GM12878 (cell line): Measurements from ENCODE around the gene TRAF7. TPM values are rescaled to one million over a fixed set of nuclear protein-coding genes. Genes with fewer than 3 reads are reported as not detected.

Experiments
- BCLAF1 ChIP-seq: fragments of 450-650 bp; IDR thresholded peaks from 2 replicates; pipeline ENCODE4 v1.6.1; 2017; ENCODE audit warnings: antibody characterized with exemption, mild to moderate bottlenecking, moderate library complexity
- CBX3 ChIP-seq: fragments of 200-600 bp; sonication (generic); IDR thresholded peaks from 2 replicates; pipeline ENCODE4 v1.6.1; 2016; ENCODE audit warnings: low read depth, borderline replicate concordance
- CEBPZ ChIP-seq: fragments of 150-350 bp; IDR thresholded peaks from 2 replicates; pipeline ENCODE4 v1.6.1; 2016; ENCODE audit warnings: low read depth, low read length
- EGR1 ChIP-seq, 2 experiments: IDR thresholded peaks; 1 replicate in 1 of 2; 2 replicates in 1 of 2; pipeline ENCODE4 v1.6.1; 2011 to 2012; ENCODE audit warnings: low read depth in 2 of 2, low read length in 2 of 2, borderline replicate concordance in 1 of 2, mild to moderate bottlenecking in 1 of 2, moderate library complexity in 1 of 2
- HDGF ChIP-seq: fragments of 450-650 bp; IDR thresholded peaks from 2 replicates; pipeline ENCODE4 v1.6.1; 2016; ENCODE audit warnings: antibody characterized with exemption
- HSF1 ChIP-seq: fragments of 150-350 bp; IDR thresholded peaks from 2 replicates; pipeline ENCODE4 v1.6.1; 2014; ENCODE audit warnings: mild to moderate bottlenecking, low read depth, low read length
- IKZF2 ChIP-seq, 2 experiments: fragments of 450-650 bp; IDR thresholded peaks; 2 replicates each; pipeline ENCODE4 v1.6.1; 2017; ENCODE audit warnings: mild to moderate bottlenecking in 2 of 2, moderate library complexity in 2 of 2
- LARP7 ChIP-seq: fragments of 450-650 bp; IDR thresholded peaks from 2 replicates; pipeline ENCODE4 v1.6.1; 2017; ENCODE audit warnings: mild to moderate bottlenecking
- RELA ChIP-seq: fragments of 450-650 bp; IDR thresholded peaks from 2 replicates; pipeline ENCODE4 v1.8.0; 2014; ENCODE audit warnings: borderline replicate concordance; ENCODE audit not compliant: partially characterized antibody
- RFX5 ChIP-seq: IDR thresholded peaks from 2 replicates; pipeline ENCODE4 v1.6.1; 2011; ENCODE audit warnings: low read depth, low read length, improper control_type of control experiment
- SP1 ChIP-seq: IDR thresholded peaks from one replicate; pipeline ENCODE4 v1.6.1; 2011; ENCODE audit warnings: low read depth, low read length
- SREBF2 ChIP-seq: IDR thresholded peaks from 2 replicates; pipeline ENCODE4 v1.6.1; 2012; ENCODE audit warnings: mild to moderate bottlenecking, low read length
- SRF ChIP-seq, 2 experiments: IDR thresholded peaks; 2 replicates each; pipeline ENCODE4 v1.6.1; 2011; ENCODE audit warnings: low read depth in 2 of 2, low read length in 2 of 2, mild to moderate bottlenecking in 1 of 2, moderate library complexity in 1 of 2
- STAT3 ChIP-seq: IDR thresholded peaks from 2 replicates; pipeline ENCODE4 v1.6.1; 2011; ENCODE audit warnings: low read depth, low read length, improper control_type of control experiment
- TCF3 ChIP-seq: IDR thresholded peaks from 2 replicates; pipeline ENCODE4 v1.6.1; 2012; ENCODE audit warnings: low read depth, mild to moderate bottlenecking, low read length, borderline replicate concordance; ENCODE audit not compliant: insufficient read depth
- ZNF687 ChIP-seq: fragments of 450-650 bp; IDR thresholded peaks from 2 replicates; pipeline ENCODE4 v1.6.1; 2017; ENCODE audit warnings: mild to moderate bottlenecking, moderate library complexity
- ZSCAN29 ChIP-seq: fragments of 450-650 bp; IDR thresholded peaks from 2 replicates; pipeline ENCODE4 v1.6.1; 2017; ENCODE audit warnings: mild to moderate bottlenecking, moderate library complexity
- polyA plus RNA-seq, 11 experiments: library from polyadenylated mRNA; depleted of rRNA in 4 of 11; unstranded in 6 of 11; stranded (reverse) in 5 of 11; fragments of >200 nt; fragmentation: Nextera tagmentation in 4 of 11; fragmentation: Illumina TruSeq in 1 of 11; extraction: Ambion mirVana in 4 of 11; extraction: Trizol in 1 of 11; gene quantifications; 1 replicate in 1 of 11; 2 replicates in 10 of 11; pipeline versions ENCODE4 v1.2.1 to v1.2.3, GENCODE V29; 2011 to 2016; ENCODE audit warnings: inconsistent platforms in 2 of 11, missing spikeins in 2 of 11, low read depth in 1 of 11
- total RNA-seq, 4 experiments: library from RNA; depleted of rRNA in 3 of 4; stranded (reverse); fragments of >200 nt in 3 of 4; fragmentation: Illumina TruSeq in 1 of 4; extraction: Trizol in 1 of 4; gene quantifications; 2 replicates each; pipeline versions ENCODE4 v1.2.1 to v1.2.3, GENCODE V29; 2013 to 2021

TRAF7 gene
- total and polyA plus RNA-seq, 10 of the 15 experiments (the other 5 are each of a cell fraction or from before 2014, with no cell fraction given) = 0.61 to 87.0 (median 30.0) TPM

GRCh38 chr16:2205104-2205966 lies 49.8 kb downstream of the TRAF7 start, which contains the start of gene MLST8 (continued):
- TF ChIP-seq TCF3 = 0 out of 2 replicates have a peak, but pooled peaks have one; percentile 17
- peak in 1 of 2 experiments; percentile 93; a peak in 2 of 3 replicates for TF ChIP-seq EGR1 (IDR thresholded peaks at IDR 0.05; ENCODE audit: borderline replicate concordance in 1 of 2, low read depth in 2 of 2, low read length in 2 of 2)
- peak; percentile 29 for TF ChIP-seq SP1
- peak in 1 of 2 experiments; percentile 19; a peak in 1 of 4 replicates for TF ChIP-seq IKZF2 (IDR thresholded peaks at IDR 0.05)
- TF ChIP-seq SREBF2 = no peak
- peak; percentile 96 to 99 for TF ChIP-seq SRF (IDR thresholded peaks at IDR 0.05; ENCODE audit: low read depth in 2 of 2, low read length in 2 of 2)
- peak; percentile 87 for TF ChIP-seq BCLAF1
- 0 out of 2 replicates have a peak, but pooled peaks have one; percentile 35 for TF ChIP-seq CEBPZ
- TF ChIP-seq ZNF687 = peak; percentile 72; the same call in 1 of the 2 replicates
- no peak; the same call in 1 of the 2 replicates for TF ChIP-seq HDGF
- peak; percentile 82 for TF ChIP-seq LARP7
- no peak for TF ChIP-seq ZSCAN29
- no peak for TF ChIP-seq STAT3
- 0 out of 2 replicates have a peak, but pooled peaks have one; percentile 19 for TF ChIP-seq HSF1
- no peak for TF ChIP-seq CBX3
- TF ChIP-seq RELA = peak; percentile 73
- no peak for TF ChIP-seq RFX5
